Esophagus muscularis mucosa (tissue), 4 donors: Measurements from ENCODE around the gene PPP1R2. TPM values are rescaled to one million over a fixed set of nuclear protein-coding genes. Genes with fewer than 3 reads are reported as not detected.

Source experiments
- DNase-seq: peaks from one replicate; pipeline ENCODE4 v3.0.0-alpha.2; 2017; ENCODE audit errors: extremely low spot score
- H3K27ac ChIP-seq, 4 donors: fragments of 200-600 bp; sonication (generic); replicated peaks in 1 of 4; 1 replicate in 3 of 4; 2 replicates in 1 of 4; pipeline ENCODE4 v1.5.1; 2016 to 2019; ENCODE audit warnings: mild to moderate bottlenecking in 1 of 4
- H3K27me3 ChIP-seq, 4 donors: fragments of 200-600 bp; sonication (generic); one replicate each; pipeline versions ENCODE4 v1.5.1 to v1.6.0; 2016 to 2019
- H3K36me3 ChIP-seq, 4 donors: fragments of 200-600 bp; sonication (generic); one replicate each; pipeline ENCODE4 v1.5.1; 2016 to 2019
- H3K4me1 ChIP-seq, 4 donors: fragments of 200-600 bp; sonication (generic); one replicate each; pipeline ENCODE4 v1.5.1; 2016 to 2019
- H3K4me3 ChIP-seq, 4 donors: fragments of 200-600 bp; sonication (generic); 1 replicate in 2 of 4; 2 replicates in 2 of 4; pipeline ENCODE4 v1.5.1; 2016 to 2019; ENCODE audit warnings: mild to moderate bottlenecking in 4 of 4, moderate library complexity in 1 of 4
- H3K9me3 ChIP-seq, 4 donors: fragments of 200-600 bp; sonication (generic); 1 replicate in 3 of 4; 2 replicates in 1 of 4; pipeline ENCODE4 v1.5.1; 2016 to 2019
- EP300 ChIP-seq: sonication (generic); formaldehyde crosslinking; IDR thresholded peaks from one replicate; pipeline ENCODE4 v1.6.1; 2017; ENCODE audit warnings: antibody characterized with exemption
- POLR2A ChIP-seq: fragments of 450-650 bp; IDR thresholded peaks from one replicate; pipeline ENCODE4 v1.6.1; 2017; ENCODE audit warnings: antibody characterized with exemption, moderate library complexity, mild to moderate bottlenecking, low read depth
- POLR2AphosphoS5 ChIP-seq, 2 donors: sonication (generic); formaldehyde crosslinking; IDR thresholded peaks; one replicate each; pipeline ENCODE4 v1.6.1; 2017; ENCODE audit warnings: antibody characterized with exemption in 2 of 2
- WGBS: methylation state at CpG from one replicate; pipeline ENCODE4 v1.1.5; 2018; 5-methylcytosine and 5-hydroxymethylcytosine counted together
- intact Hi-C: fragments of 100-400 bp; cut with DNase I; formaldehyde crosslinking; loops from one replicate; pipeline ENCODE4 v1.15.1; 2023
- small RNA-seq, 3 donors: library from RNA; depleted of rRNA; stranded (forward); fragments of <200 nt; gene quantifications; one replicate each; pipeline ENCODE3, GENCODE V24; 2016
- total RNA-seq, 4 donors: library from RNA; depleted of rRNA; stranded (reverse); fragments of >200 nt; gene quantifications; one replicate each; pipeline versions ENCODE4 v1.1.0 to v1.2.1, GENCODE V29; 2016
- TF ChIP-seq, protein P1 (sequence below), 3 experiments: fragments of 200-600 bp in 2 of 3; fragments of 450-650 bp in 1 of 3; sonication (generic) in 2 of 3; IDR thresholded peaks; one replicate each; pipeline ENCODE4 v1.5.1; 2017 to 2019; ENCODE audit warnings: antibody characterized with exemption in 3 of 3, mild to moderate bottlenecking in 2 of 3, moderate library complexity in 1 of 3

Gene PPP1R2
- total RNA-seq, 4 donors from 2014 or later, result 67.6 to 134 (median 86.7) TPM

GRCh38 chr3:195466251-195466650 lies 76.9 kb downstream of the PPP1R2 start:
- intact Hi-C loops, result no loop called here
- TF ChIP-seq, protein P1, sequence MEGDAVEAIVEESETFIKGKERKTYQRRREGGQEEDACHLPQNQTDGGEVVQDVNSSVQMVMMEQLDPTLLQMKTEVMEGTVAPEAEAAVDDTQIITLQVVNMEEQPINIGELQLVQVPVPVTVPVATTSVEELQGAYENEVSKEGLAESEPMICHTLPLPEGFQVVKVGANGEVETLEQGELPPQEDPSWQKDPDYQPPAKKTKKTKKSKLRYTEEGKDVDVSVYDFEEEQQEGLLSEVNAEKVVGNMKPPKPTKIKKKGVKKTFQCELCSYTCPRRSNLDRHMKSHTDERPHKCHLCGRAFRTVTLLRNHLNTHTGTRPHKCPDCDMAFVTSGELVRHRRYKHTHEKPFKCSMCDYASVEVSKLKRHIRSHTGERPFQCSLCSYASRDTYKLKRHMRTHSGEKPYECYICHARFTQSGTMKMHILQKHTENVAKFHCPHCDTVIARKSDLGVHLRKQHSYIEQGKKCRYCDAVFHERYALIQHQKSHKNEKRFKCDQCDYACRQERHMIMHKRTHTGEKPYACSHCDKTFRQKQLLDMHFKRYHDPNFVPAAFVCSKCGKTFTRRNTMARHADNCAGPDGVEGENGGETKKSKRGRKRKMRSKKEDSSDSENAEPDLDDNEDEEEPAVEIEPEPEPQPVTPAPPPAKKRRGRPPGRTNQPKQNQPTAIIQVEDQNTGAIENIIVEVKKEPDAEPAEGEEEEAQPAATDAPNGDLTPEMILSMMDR (IDR thresholded peaks at IDR 0.05), result no peak
- TF ChIP-seq POLR2AphosphoS5 (IDR thresholded peaks at IDR 0.05) (no peak), EP300 (no peak), POLR2A (no peak)
- Histone ChIP-seq H3K4me1 (peaks cover 0 to 7% (median 6%) of the 10 kb centered on the region in 4 donors), H3K4me3 (no peak overlapping the region), H3K27ac (no peak overlapping the region), H3K27me3 (no peaks in the 10 kb centered on the region), H3K36me3 (no peaks in the 10 kb centered on the region), H3K9me3 (no peaks in the 10 kb centered on the region)
- 86% methylated on average over 4 of the region's 4 CpGs for WGBS
- DNase-seq, result no peak

Small RNAs within 50 kb of the gene (small RNA-seq; reads per million reads assigned to genes)
- gene RN7SL73P (0 reads per million in 3 donors), gene RNU6ATAC24P (0 reads per million in 3 donors)

Other genes starting within 250 kb of the PPP1R2 start
- 10 to 100 TPM; 31.8 to 85.8 (median 43.9) TPM for gene ACAP2, start 100.3 kb downstream of the PPP1R2 start, total RNA-seq
- 100 to 1,000 TPM; 355 to 591 (median 523) TPM for gene APOD, start 40.6 kb upstream of the PPP1R2 start, total RNA-seq
- 1 to 10 TPM; 2.5 to 10.0 (median 4.7) TPM for gene MUC20, start 177.7 kb upstream of the PPP1R2 start, total RNA-seq